ENCODE results near the gene MACROD2.
"Not testable (repeated sequence)": the region's sequence is repeated elsewhere in the genome, so short reads cannot be mapped to it uniquely, and the experiment has no call there.

MACROD2 gene

GRCh38 chr20:14234666-14235295 lies 239.5 kb downstream of the MACROD2 start:
- Histone ChIP-seq H3K9me3 (ENCODE audit: control insufficient read depth, low read length) (no peaks in the 10 kb centered on the region), H3K27ac (ENCODE audit: insufficient read depth, low read depth, low read length, poor library complexity, severe bottlenecking) (no peak overlapping the region), H3K4me1 (ENCODE audit: control insufficient read depth, insufficient read depth, low read length) (no peaks in the 10 kb centered on the region), H3K4me3 (ENCODE audit: insufficient read depth, low read depth, low read length) (no peak overlapping the region), H3K27me3 (ENCODE audit: control insufficient read depth, insufficient read depth, low read length, poor library complexity, severe bottlenecking) (no peaks in the 10 kb centered on the region), H3K36me3 (ENCODE audit: control insufficient read depth, insufficient read depth, low read length) (no peaks in the 10 kb centered on the region)
- 93 to 100% methylated on average over 1 of the region's 2 CpGs for WGBS, 2 experiments

DNA sequence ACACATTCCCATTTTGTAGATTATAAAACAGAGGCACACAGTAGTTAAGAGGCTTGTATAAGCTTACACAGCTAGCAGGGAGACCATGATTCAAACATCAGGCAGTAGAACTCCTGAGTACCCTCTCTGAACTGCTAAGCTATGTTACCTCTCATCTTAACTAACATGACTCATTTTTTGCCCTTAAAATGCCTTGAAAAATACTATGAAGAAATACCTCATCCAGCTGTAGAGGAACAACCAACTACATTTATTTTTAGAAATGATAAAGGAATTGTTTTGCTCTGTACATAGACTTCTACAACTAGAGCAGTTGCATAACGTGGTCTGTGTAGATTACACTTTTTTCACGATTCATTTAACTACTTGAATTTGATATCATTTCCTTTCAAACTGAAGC lies 240.0 kb downstream of the MACROD2 start:
- Histone ChIP-seq H3K4me1 (ENCODE audit: control insufficient read depth, insufficient read depth, low read length) (no peaks in the 10 kb centered on the region), H3K27ac (ENCODE audit: insufficient read depth, low read depth, low read length, poor library complexity, severe bottlenecking) (no peak overlapping the region), H3K27me3 (ENCODE audit: control insufficient read depth, insufficient read depth, low read length, poor library complexity, severe bottlenecking) (no peaks in the 10 kb centered on the region), H3K4me3 (ENCODE audit: insufficient read depth, low read depth, low read length) (no peak overlapping the region), H3K9me3 (ENCODE audit: control insufficient read depth, low read length) (no peaks in the 10 kb centered on the region), H3K36me3 (ENCODE audit: control insufficient read depth, insufficient read depth, low read length) (no peaks in the 10 kb centered on the region)
- 89 to 97% methylated on average over 2 of the region's 2 CpGs for WGBS, 2 experiments

GRCh38 chr20:14245368-14245970 lies 250.2 kb downstream of the MACROD2 start:
- no peak overlapping the region for H3K4me3 ChIP-seq (ENCODE audit: insufficient read depth, low read depth, low read length)
- no peaks in the 10 kb centered on the region for H3K9me3 ChIP-seq (ENCODE audit: control insufficient read depth, low read length)
- H3K27me3 ChIP-seq (ENCODE audit: control insufficient read depth, insufficient read depth, low read length, poor library complexity, severe bottlenecking): no peaks in the 10 kb centered on the region
- no peaks in the 10 kb centered on the region for H3K4me1 ChIP-seq (ENCODE audit: control insufficient read depth, insufficient read depth, low read length)
- WGBS, 2 experiments: 91 to 100% methylated on average over 1 of the region's 1 CpG
- H3K36me3 ChIP-seq (ENCODE audit: control insufficient read depth, insufficient read depth, low read length): no peaks in the 10 kb centered on the region
- no peak overlapping the region for H3K27ac ChIP-seq (ENCODE audit: insufficient read depth, low read depth, low read length, poor library complexity, severe bottlenecking)

GRCh38 chr20:14259689-14260088 lies 264.4 kb downstream of the MACROD2 start:
- Histone ChIP-seq H3K27me3 (ENCODE audit: control insufficient read depth, insufficient read depth, low read length, poor library complexity, severe bottlenecking) (no peaks in the 10 kb centered on the region), H3K27ac (ENCODE audit: insufficient read depth, low read depth, low read length, poor library complexity, severe bottlenecking) (no peak overlapping the region), H3K4me1 (ENCODE audit: control insufficient read depth, insufficient read depth, low read length) (no peaks in the 10 kb centered on the region), H3K36me3 (ENCODE audit: control insufficient read depth, insufficient read depth, low read length) (no peaks in the 10 kb centered on the region), H3K4me3 (ENCODE audit: insufficient read depth, low read depth, low read length) (no peak overlapping the region), H3K9me3 (ENCODE audit: control insufficient read depth, low read length) (no peaks in the 10 kb centered on the region)
- WGBS, 2 experiments: 87 to 88% methylated on average over 1 of the region's 1 CpG

GRCh38 chr20:14260367-14260766 lies 265.1 kb downstream of the MACROD2 start:
- H3K4me3 ChIP-seq (ENCODE audit: insufficient read depth, low read depth, low read length): no peak overlapping the region
- no peaks in the 10 kb centered on the region for H3K27me3 ChIP-seq (ENCODE audit: control insufficient read depth, insufficient read depth, low read length, poor library complexity, severe bottlenecking)
- no peaks in the 10 kb centered on the region for H3K9me3 ChIP-seq (ENCODE audit: control insufficient read depth, low read length)
- no peak overlapping the region for H3K27ac ChIP-seq (ENCODE audit: insufficient read depth, low read depth, low read length, poor library complexity, severe bottlenecking)
- no peaks in the 10 kb centered on the region for H3K36me3 ChIP-seq (ENCODE audit: control insufficient read depth, insufficient read depth, low read length)
- 81 to 89% methylated on average over 1 of the region's 1 CpG for WGBS, 2 experiments
- no peaks in the 10 kb centered on the region for H3K4me1 ChIP-seq (ENCODE audit: control insufficient read depth, insufficient read depth, low read length)

DNA sequence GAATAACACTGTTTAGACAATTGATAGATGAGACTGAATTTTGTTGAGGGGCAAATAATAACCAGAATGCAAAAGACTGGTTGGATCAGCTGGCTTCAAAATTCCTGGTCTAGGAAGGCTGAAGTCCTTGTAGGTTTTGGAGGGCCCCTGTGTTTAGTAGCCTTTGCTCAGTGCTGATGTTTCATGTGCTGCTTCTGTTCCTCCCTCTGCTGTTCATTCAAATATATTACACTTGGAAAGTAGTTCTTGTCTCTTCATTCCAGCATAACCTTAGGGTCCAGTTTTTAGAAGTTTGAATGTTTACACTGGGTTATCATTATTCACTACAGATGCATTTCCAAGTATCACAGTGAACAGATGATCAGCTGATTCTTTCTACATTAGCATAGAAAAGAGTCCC lies 269.6 kb downstream of the MACROD2 start:
- Histone ChIP-seq H3K36me3 (ENCODE audit: control insufficient read depth, insufficient read depth, low read length) (no peaks in the 10 kb centered on the region), H3K9me3 (ENCODE audit: control insufficient read depth, low read length) (no peaks in the 10 kb centered on the region), H3K27me3 (ENCODE audit: control insufficient read depth, insufficient read depth, low read length, poor library complexity, severe bottlenecking) (no peaks in the 10 kb centered on the region), H3K4me3 (ENCODE audit: insufficient read depth, low read depth, low read length) (no peak overlapping the region), H3K27ac (ENCODE audit: insufficient read depth, low read depth, low read length, poor library complexity, severe bottlenecking) (no peak overlapping the region), H3K4me1 (ENCODE audit: control insufficient read depth, insufficient read depth, low read length) (no peaks in the 10 kb centered on the region)

- no peak overlapping the region for H3K27ac ChIP-seq (ENCODE audit: insufficient read depth, low read depth, low read length, poor library complexity, severe bottlenecking)
- no peak overlapping the region for H3K4me3 ChIP-seq (ENCODE audit: insufficient read depth, low read depth, low read length)
- H3K4me1 ChIP-seq (ENCODE audit: control insufficient read depth, insufficient read depth, low read length): no peaks in the 10 kb centered on the region
- H3K36me3 ChIP-seq (ENCODE audit: control insufficient read depth, insufficient read depth, low read length): no peaks in the 10 kb centered on the region
- no peaks in the 10 kb centered on the region for H3K27me3 ChIP-seq (ENCODE audit: control insufficient read depth, insufficient read depth, low read length, poor library complexity, severe bottlenecking)
- H3K9me3 ChIP-seq (ENCODE audit: control insufficient read depth, low read length): no peaks in the 10 kb centered on the region
Measured at GRCh38 chr20:14266246-14266645, 270.9 kb downstream of the MACROD2 start.

GRCh38 chr20:14270751-14271150 lies 275.4 kb downstream of the MACROD2 start:
- WGBS, 2 experiments: 96 to 97% methylated on average over 9 of the region's 9 CpGs
- H3K4me1 ChIP-seq (ENCODE audit: control insufficient read depth, insufficient read depth, low read length): not testable (repeated sequence)

GRCh38 chr20:14282140-14282539 lies 286.8 kb downstream of the MACROD2 start:
- WGBS, 2 experiments: 96 to 97% methylated on average over 2 to 3 of the region's 4 CpGs
- Histone ChIP-seq H3K9me3 (ENCODE audit: control insufficient read depth, low read length) (no peaks in the 10 kb centered on the region), H3K27me3 (ENCODE audit: control insufficient read depth, insufficient read depth, low read length, poor library complexity, severe bottlenecking) (no peaks in the 10 kb centered on the region), H3K4me1 (ENCODE audit: control insufficient read depth, insufficient read depth, low read length) (no peaks in the 10 kb centered on the region), H3K4me3 (ENCODE audit: insufficient read depth, low read depth, low read length) (no peak overlapping the region), H3K27ac (ENCODE audit: insufficient read depth, low read depth, low read length, poor library complexity, severe bottlenecking) (no peak overlapping the region), H3K36me3 (ENCODE audit: control insufficient read depth, insufficient read depth, low read length) (no peaks in the 10 kb centered on the region)

More at GRCh38 chr20:14270751-14271150, 275.4 kb downstream of the MACROD2 start:
- not testable (repeated sequence) for H3K9me3 ChIP-seq (ENCODE audit: control insufficient read depth, low read length); H3K27me3 ChIP-seq (ENCODE audit: control insufficient read depth, insufficient read depth, low read length, poor library complexity, severe bottlenecking); H3K36me3 ChIP-seq (ENCODE audit: control insufficient read depth, insufficient read depth, low read length); H3K27ac ChIP-seq (ENCODE audit: insufficient read depth, low read depth, low read length, poor library complexity, severe bottlenecking); H3K4me3 ChIP-seq (ENCODE audit: insufficient read depth, low read depth, low read length)

DNA sequence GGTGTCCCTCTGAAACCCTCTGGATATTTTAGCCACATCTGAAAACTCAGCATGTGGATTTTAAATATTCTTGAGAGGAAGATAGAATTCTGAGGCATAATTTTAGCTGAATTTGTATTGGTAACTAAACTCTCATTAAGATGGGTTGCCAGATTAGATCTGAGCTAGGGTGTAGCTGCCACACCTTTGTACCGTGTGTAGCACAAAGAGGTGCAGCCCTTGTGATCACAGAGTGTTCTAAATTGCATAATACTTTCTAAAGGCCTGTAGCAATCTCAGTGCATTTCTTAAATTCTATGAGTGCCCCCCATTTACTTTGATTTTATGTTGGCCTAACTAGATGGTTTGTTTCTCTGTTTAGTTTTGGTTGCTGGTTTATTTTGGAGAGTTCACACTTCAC lies 289.1 kb downstream of the MACROD2 start:
- Histone ChIP-seq H3K27me3 (ENCODE audit: control insufficient read depth, insufficient read depth, low read length, poor library complexity, severe bottlenecking) (no peaks in the 10 kb centered on the region), H3K4me1 (ENCODE audit: control insufficient read depth, insufficient read depth, low read length) (no peaks in the 10 kb centered on the region), H3K27ac (ENCODE audit: insufficient read depth, low read depth, low read length, poor library complexity, severe bottlenecking) (no peak overlapping the region), H3K36me3 (ENCODE audit: control insufficient read depth, insufficient read depth, low read length) (no peaks in the 10 kb centered on the region), H3K4me3 (ENCODE audit: insufficient read depth, low read depth, low read length) (no peak overlapping the region), H3K9me3 (ENCODE audit: control insufficient read depth, low read length) (no peaks in the 10 kb centered on the region)
- WGBS, 2 experiments: 86 to 93% methylated on average over 1 of the region's 1 CpG
